KG1 (cell line): Measurements from ENCODE around the gene ST8SIA5.
A peak's percentile ranks its signal among the peaks of the same experiment; 100 is the strongest.

ENCODE experiments used
- DNase-seq: peaks from one replicate; lab custom pipeline; 2025; lab: John Stamatoyannopoulos, UW

The ST8SIA5 gene

DNA sequence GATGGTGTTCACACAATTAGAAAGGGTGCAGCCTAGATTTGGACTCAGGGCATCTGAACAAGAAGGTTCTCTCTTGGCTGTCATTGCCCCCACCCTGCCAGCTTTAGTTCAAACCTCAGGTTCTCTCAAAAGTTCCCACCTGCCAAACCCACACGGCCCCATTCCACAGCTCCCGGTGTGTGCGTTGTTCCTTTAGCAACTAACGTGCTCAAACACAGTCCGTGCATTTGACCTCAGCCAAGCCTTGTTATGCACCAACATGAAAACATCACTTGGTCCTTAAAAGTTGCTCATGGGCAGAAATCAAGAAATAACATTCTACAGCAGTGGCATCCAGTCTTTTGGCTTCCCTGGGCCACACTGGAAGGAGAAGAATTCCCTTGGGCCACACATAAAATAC lies 131.8 kb downstream of the ST8SIA5 start:
- no peak for DNase-seq

DNA sequence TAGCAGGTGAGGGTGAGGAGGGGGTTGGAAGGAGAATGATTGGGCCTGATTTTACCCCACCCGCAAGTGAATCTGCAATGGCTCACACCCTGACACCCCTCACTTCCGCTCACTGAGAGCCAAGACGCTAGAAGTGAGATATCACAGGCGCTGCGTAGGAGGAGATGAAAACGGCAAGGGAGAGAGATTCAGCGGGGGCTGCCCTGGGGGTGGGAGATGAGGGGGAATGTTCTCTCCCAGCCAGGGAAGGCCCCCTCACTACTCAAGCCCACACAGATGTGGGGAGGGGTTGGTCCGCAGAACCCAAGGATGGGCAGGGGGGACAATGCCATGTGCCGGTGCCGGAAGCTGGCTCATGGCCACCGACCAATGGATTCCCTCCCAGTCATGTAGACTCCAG lies 132.7 kb downstream of the ST8SIA5 start:
- no peak for DNase-seq

GRCh38 chr18:46623541-46623940 lies 133.3 kb downstream of the ST8SIA5 start:
- DNase-seq: no peak

DNA sequence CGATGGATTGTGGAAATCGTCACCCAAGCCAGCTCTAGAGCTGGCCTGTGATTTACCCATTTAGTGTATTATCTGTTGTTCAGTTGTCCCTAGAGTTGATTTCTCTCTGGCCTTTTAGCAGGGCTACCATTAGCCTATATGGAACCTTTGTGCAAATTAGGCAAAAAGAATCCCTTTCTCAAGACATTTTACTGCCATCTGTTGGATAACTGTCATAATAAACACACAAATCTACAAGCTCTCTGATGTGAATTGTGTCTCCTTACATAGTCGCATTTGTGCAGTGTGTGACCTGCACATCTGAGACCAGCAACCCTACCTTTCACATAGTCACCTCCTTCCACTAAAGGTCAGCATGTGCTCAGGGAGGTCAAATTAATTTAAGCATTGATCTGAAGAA lies 133.9 kb downstream of the ST8SIA5 start:
- DNase-seq: peak; percentile 46

- DNase-seq: no peak
Observed at GRCh38 chr18:46622451-46622850, 134.4 kb downstream of the ST8SIA5 start.

GRCh38 chr18:46621871-46622270 lies 135.0 kb downstream of the ST8SIA5 start:
- no peak for DNase-seq

DNA sequence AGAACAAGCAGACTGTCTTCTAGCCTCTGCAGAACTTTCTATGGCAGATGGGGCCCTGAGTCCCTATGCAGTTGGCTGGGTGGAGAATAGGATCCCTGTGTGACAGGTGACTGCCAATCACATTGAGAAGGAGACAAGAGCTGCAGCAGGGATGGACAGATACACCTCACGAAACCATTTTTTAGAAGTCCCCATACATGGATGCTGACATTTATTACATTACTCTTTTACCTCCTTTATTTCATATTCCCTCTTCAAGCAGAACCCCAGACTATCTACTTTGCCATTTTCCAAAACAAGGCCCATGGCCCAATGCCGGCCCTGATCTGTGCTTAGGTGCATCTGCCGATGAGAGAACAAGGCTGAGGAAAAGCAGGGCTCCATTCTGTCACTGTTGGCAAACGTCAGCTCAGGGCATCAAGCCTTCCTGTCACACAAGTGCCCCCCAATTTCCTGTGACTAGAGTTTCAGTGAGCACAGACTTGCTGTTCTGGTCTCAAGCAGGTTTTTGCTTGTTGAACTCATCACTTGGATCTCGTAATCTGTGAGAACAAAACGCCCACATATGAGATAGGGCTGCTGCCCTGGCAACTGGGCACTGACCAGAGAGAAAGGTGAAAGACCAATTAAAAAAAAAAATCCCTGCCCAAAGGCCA lies 135.6 kb downstream of the ST8SIA5 start:
- DNase-seq: no peak

DNA sequence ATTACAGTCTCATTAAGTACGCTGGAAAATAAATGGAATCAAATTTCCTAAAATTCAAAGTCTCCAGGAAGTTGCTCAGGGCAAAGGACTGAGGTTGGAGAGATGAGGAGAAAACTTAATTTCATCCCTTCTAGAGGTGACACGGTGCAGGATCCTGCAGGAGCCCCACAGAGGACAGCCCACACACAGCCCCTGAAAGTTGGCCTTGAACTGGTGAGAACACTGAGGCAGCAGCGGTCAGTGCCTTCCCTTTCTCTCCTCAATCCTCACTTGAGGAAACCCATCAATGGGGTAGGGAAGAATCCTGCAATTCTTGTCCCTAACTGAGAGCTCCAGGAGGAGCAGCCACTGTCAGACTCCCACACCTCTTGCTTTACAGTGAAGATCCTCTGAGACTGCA lies 137.3 kb downstream of the ST8SIA5 start:
- DNase-seq: no peak
